ENCODE measurements around the gene GMDS.

GRCh38 chr6:1598886-1599285, 646.5 kb downstream of the GMDS start:
- TF ChIP-seq CTCF (IDR thresholded peaks at IDR 0.05; ENCODE audit: low read depth, low read length) (no peak), EZH2phosphoT487 (IDR thresholded peaks at IDR 0.05; ENCODE audit: low read depth) (no peak)

Measured in OCI-LY3 (cell line).